ENCODE results near the gene CHRM1.

Gene CHRM1

GRCh38 chr11:62874851-62875250 is 46.3 kb downstream of the CHRM1 start:
- CTCF ChIA-PET = interaction anchor here (0.7 to 1.7 kb wide), 2 partner anchors 10 to 88 kb away, joined by 3 to 7 read pairs; no protein-coding TSS in a partner anchor
- H3K4me1 ChIP-seq (ENCODE audit: control insufficient read depth, insufficient read depth, low read length) = no peaks in the 10 kb centered on the region
- peaks cover 5 to 62% of the 10 kb centered on the region in 2 experiments; a peak in 2 of 3 replicates for H3K36me3 ChIP-seq (ENCODE audit: control insufficient read depth in 2 of 2, insufficient read depth in 1 of 2, low read length in 2 of 2)
- TF ChIP-seq ZFP41 (tag by site-specific recombination; IDR thresholded peaks at IDR 0.05; ENCODE audit: borderline replicate concordance) = no peak
- no peak for TF ChIP-seq ZSCAN4 (tag by site-specific recombination; IDR thresholded peaks at IDR 0.05)
- no peak for TF ChIP-seq ZNF623 (tag by site-specific recombination; IDR thresholded peaks at IDR 0.05)
- TF ChIP-seq ZNF140 (tag by site-specific recombination; IDR thresholded peaks at IDR 0.05) = no peak
- TF ChIP-seq ZNF184 (tag by site-specific recombination; IDR thresholded peaks at IDR 0.05) = no peak
- no peak for TF ChIP-seq AEBP2 (tag by site-specific recombination; IDR thresholded peaks at IDR 0.05; ENCODE audit: borderline replicate concordance)
- TF ChIP-seq ZBTB11 (tag by site-specific recombination; conservative IDR thresholded peaks at IDR 0.05; ENCODE audit: low read depth) = no peak
- no peak for TF ChIP-seq ZSCAN18 (tag by site-specific recombination; IDR thresholded peaks at IDR 0.05)
- TF ChIP-seq ZSCAN23 (tag by site-specific recombination; IDR thresholded peaks at IDR 0.05) = no peak
- TF ChIP-seq KLF7 (tag by site-specific recombination; IDR thresholded peaks at IDR 0.05; ENCODE audit: borderline replicate concordance) = no peak
- TF ChIP-seq ZNF148 (tag by site-specific recombination; IDR thresholded peaks at IDR 0.05; ENCODE audit: borderline replicate concordance) = no peak
- no peak for TF ChIP-seq ZNF394 (tag by site-specific recombination; IDR thresholded peaks at IDR 0.05; ENCODE audit: borderline replicate concordance)
- no peak for TF ChIP-seq GLIS2 (tag by site-specific recombination; IDR thresholded peaks at IDR 0.05)
- no peak for TF ChIP-seq ZNF133 (tag by site-specific recombination; IDR thresholded peaks at IDR 0.05)
- TF ChIP-seq KLF17 (tag by site-specific recombination; IDR thresholded peaks at IDR 0.05) = no peak
- no peaks in the 10 kb centered on the region for H3K9me3 ChIP-seq (ENCODE audit: control insufficient read depth, insufficient read depth, low read depth, low read length)
- H3K4me3 ChIP-seq (ENCODE audit: low read depth, low read length) = no peak overlapping the region
- POLR2A ChIA-PET = interaction anchor here (0.7 to 1.3 kb wide), 7 partner anchors 10 to 283 kb away, joined by 3 to 4 read pairs (median 3); partner anchors contain the start of gene TUT1
- H3K27ac ChIP-seq (ENCODE audit: extremely low read depth, low read depth, low read length) = no peak overlapping the region
